PC-3 (cell line): ENCODE measurements around the gene ZMIZ2. TPM values are rescaled to one million over a fixed set of nuclear protein-coding genes. Genes with fewer than 3 reads are reported as not detected.
"Not testable (repeated sequence)": the region's sequence is repeated elsewhere in the genome, so short reads cannot be mapped to it uniquely, and the experiment has no call there.

Source experiments
- ATAC-seq: fragments of 200-7000 bp; cut with Tn5 transposase; 2 replicates; pipeline ENCODE4 v1.9.1; 2020; ENCODE audit warnings: mild to moderate bottlenecking, moderate library complexity
- BruUV-seq: library from RNA; stranded (reverse); fragments of 400-500 nt; replicated peaks from 2 replicates; lab custom pipeline; 2021; lab: Mats Ljungman, UMichigan
- CTCF ChIA-PET: fragments of 300-600 bp; sonication (Branson Sonifier 250); formaldehyde crosslinking; loops from one replicate; lab custom pipeline; 2022; ENCODE audit warnings: antibody characterized with exemption; lab: Charles Lee
- POLR2A ChIA-PET: fragments of 300-600 bp; sonication (Branson Sonifier 250); formaldehyde crosslinking; loops from one replicate; lab custom pipeline; 2022; ENCODE audit warnings: antibody characterized with exemption; ENCODE audit not compliant: unreplicated experiment; lab: Charles Lee
- DNase-seq: peaks from one replicate; pipeline ENCODE4 v3.0.0-alpha.2; 2015
- H2AFZ ChIP-seq: fragments of 300-600 bp; sonication (generic); 2 replicates; pipeline ENCODE4 v1.6.0; 2016; ENCODE audit warnings: antibody characterized with exemption, low read length
- H3F3A ChIP-seq: fragments of 300-600 bp; sonication (generic); one replicate; pipeline ENCODE4 v1.6.0; 2017; ENCODE audit warnings: antibody characterized with exemption, low read length, control low read depth, mild to moderate bottlenecking; ENCODE audit not compliant: unreplicated experiment
- H3K27ac ChIP-seq: fragments of 300-600 bp; sonication (generic); 2 replicates; pipeline ENCODE4 v1.5.1; 2016; ENCODE audit warnings: mild to moderate bottlenecking, low read length
- H3K27me3 ChIP-seq: fragments of 300-600 bp; sonication (generic); 2 replicates; pipeline ENCODE4 v1.6.1; 2016; ENCODE audit warnings: low read length, mixed read lengths
- H3K36me3 ChIP-seq: fragments of 300-600 bp; sonication (generic); 2 replicates; pipeline ENCODE4 v1.6.1; 2016; ENCODE audit warnings: low read depth, mixed run types, low read length, mixed read lengths
- H3K4me1 ChIP-seq: fragments of 300-600 bp; sonication (generic); 2 replicates; pipeline ENCODE4 v1.5.1; 2016; ENCODE audit warnings: low read length; ENCODE audit not compliant: insufficient read depth
- H3K4me2 ChIP-seq: fragments of 300-600 bp; sonication (generic); 2 replicates; pipeline ENCODE4 v1.6.0; 2016; ENCODE audit warnings: low read length
- H3K4me3 ChIP-seq: fragments of 300-600 bp; sonication (generic); 2 replicates; pipeline ENCODE4 v1.5.1; 2016; ENCODE audit warnings: mild to moderate bottlenecking, low read length, mixed read lengths
- H3K79me2 ChIP-seq: fragments of 300-600 bp; sonication (generic); 2 replicates; pipeline ENCODE4 v1.6.1; 2017; ENCODE audit warnings: low read length, mixed read lengths
- H3K9ac ChIP-seq: fragments of 300-600 bp; sonication (generic); 2 replicates; pipeline ENCODE4 v1.6.0; 2016; ENCODE audit warnings: mild to moderate bottlenecking, low read length
- H3K9me2 ChIP-seq: fragments of 300-600 bp; sonication (generic); replicated peaks from 2 replicates; pipeline ENCODE4 v1.6.1; 2016; ENCODE audit warnings: mixed run types, low read length, mixed read lengths
- H3K9me3 ChIP-seq: fragments of 300-600 bp; sonication (generic); 2 replicates; pipeline ENCODE4 v1.6.1; 2016; ENCODE audit warnings: low read length, mixed read lengths
- H4K20me1 ChIP-seq: fragments of 300-600 bp; sonication (generic); 2 replicates; pipeline ENCODE4 v1.6.1; 2016; ENCODE audit warnings: low read length, mixed read lengths
- EZH2 ChIP-seq: fragments of 300-600 bp; sonication (generic); IDR thresholded peaks from one replicate; pipeline ENCODE4 v1.6.1; 2017; ENCODE audit warnings: antibody characterized with exemption, mild to moderate bottlenecking, low read length; ENCODE audit not compliant: unreplicated experiment
- EZH2phosphoT487 ChIP-seq: fragments of 300-600 bp; sonication (generic); IDR thresholded peaks from 2 replicates; pipeline ENCODE4 v1.6.1; 2018; ENCODE audit warnings: mild to moderate bottlenecking, antibody characterized with exemption, low read length, borderline replicate concordance
- intact Hi-C: fragments of 100-400 bp; cut with micrococcal nuclease; formaldehyde crosslinking; loops from 2 replicates; pipeline ENCODE4 v1.9.0; 2023
- total RNA-seq: library from RNA; depleted of rRNA; stranded (reverse); fragments of >200 nt; gene quantifications from 2 replicates; pipeline ENCODE4 v1.2.3, GENCODE V29; 2014
- TF ChIP-seq, protein P1 (sequence below): fragments of 300-600 bp; sonication (generic); conservative IDR thresholded peaks from 2 replicates; pipeline ENCODE4 v1.5.1; 2017; ENCODE audit warnings: antibody characterized with exemption, low read depth, mild to moderate bottlenecking, low read length

Gene ZMIZ2
- total RNA-seq, 1 experiment from 2014 or later, result 18.3 TPM

- no peaks in the 10 kb centered on the region for H3K9me2 ChIP-seq
- H3K79me2 ChIP-seq, result peaks cover 58% of the 10 kb centered on the region
- ATAC-seq (no peak), DNase-seq (no peak)
- H3F3A ChIP-seq, result peaks cover 24% of the 10 kb centered on the region
- peaks cover 46% of the 10 kb centered on the region for H4K20me1 ChIP-seq
- POLR2A ChIA-PET, result no interaction called here
- no peaks in the 10 kb centered on the region for H3K27me3 ChIP-seq
- intact Hi-C loops, result loop anchor here (5.0 kb wide), 2 partner anchors 53 to 168 kb away; partner anchors contain the start of gene ZMIZ2
- H3K36me3 ChIP-seq, result peaks cover 55% of the 10 kb centered on the region
- no peak overlapping the region for H3K9ac ChIP-seq
- CTCF ChIA-PET, result no interaction called here
- no peak for TF ChIP-seq EZH2phosphoT487
- no peak for TF ChIP-seq EZH2
- TF ChIP-seq, protein P1, sequence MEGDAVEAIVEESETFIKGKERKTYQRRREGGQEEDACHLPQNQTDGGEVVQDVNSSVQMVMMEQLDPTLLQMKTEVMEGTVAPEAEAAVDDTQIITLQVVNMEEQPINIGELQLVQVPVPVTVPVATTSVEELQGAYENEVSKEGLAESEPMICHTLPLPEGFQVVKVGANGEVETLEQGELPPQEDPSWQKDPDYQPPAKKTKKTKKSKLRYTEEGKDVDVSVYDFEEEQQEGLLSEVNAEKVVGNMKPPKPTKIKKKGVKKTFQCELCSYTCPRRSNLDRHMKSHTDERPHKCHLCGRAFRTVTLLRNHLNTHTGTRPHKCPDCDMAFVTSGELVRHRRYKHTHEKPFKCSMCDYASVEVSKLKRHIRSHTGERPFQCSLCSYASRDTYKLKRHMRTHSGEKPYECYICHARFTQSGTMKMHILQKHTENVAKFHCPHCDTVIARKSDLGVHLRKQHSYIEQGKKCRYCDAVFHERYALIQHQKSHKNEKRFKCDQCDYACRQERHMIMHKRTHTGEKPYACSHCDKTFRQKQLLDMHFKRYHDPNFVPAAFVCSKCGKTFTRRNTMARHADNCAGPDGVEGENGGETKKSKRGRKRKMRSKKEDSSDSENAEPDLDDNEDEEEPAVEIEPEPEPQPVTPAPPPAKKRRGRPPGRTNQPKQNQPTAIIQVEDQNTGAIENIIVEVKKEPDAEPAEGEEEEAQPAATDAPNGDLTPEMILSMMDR, result no peak
- H3K9me3 ChIP-seq, result no peaks in the 10 kb centered on the region
- no TSS peak for BruUV-seq
- H3K4me1 ChIP-seq, result peaks cover 16% of the 10 kb centered on the region
- no peak overlapping the region for H3K4me3 ChIP-seq
- no peak overlapping the region for H3K27ac ChIP-seq
- peak overlapping the region; percentile 99; the same call in 1 of the 2 replicates for H3K4me2 ChIP-seq
- H2AFZ ChIP-seq, result no peak overlapping the region
Observed at GRCh38 chr7:44799939-44800338, 51.3 kb downstream of the ZMIZ2 start.

DNA sequence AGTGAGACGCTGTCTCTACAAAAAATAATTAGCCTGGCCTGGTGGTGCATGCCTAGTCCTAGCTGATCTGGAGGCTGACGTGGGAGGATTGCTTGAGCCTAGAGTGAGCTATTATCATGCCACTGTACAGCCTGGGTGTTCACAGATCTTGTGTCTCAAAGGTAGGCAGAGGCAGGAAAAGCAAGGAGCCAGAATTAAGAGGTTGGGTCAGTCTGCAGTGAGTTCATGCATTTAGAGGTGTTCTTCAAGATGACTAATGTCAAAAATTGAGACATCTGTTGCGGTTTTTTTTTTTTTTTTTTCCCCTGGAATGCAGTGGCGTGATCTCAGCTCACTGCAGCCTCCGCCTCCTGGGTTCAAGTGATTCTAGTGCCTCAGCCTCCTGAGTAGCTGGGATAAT lies 53.2 kb downstream of the ZMIZ2 start:
- H4K20me1 ChIP-seq, result peaks cover 46% of the 10 kb centered on the region
- ATAC-seq, result no peak
- CTCF ChIA-PET, result no interaction called here
- H3K9me3 ChIP-seq, result no peaks in the 10 kb centered on the region
- H2AFZ ChIP-seq, result no peak overlapping the region
- no peaks in the 10 kb centered on the region for H3K27me3 ChIP-seq
- DNase-seq, result no peak
- intact Hi-C loops, result no loop called here
- no peak overlapping the region for H3K9ac ChIP-seq
- H3K4me1 ChIP-seq, result peaks cover 13% of the 10 kb centered on the region
- H3K27ac ChIP-seq, result no peak overlapping the region
- H3K36me3 ChIP-seq, result peaks cover 55% of the 10 kb centered on the region
- no peaks in the 10 kb centered on the region for H3K9me2 ChIP-seq
- H3K4me3 ChIP-seq, result no peak overlapping the region
- H3K79me2 ChIP-seq, result peaks cover 40% of the 10 kb centered on the region
- no peak overlapping the region for H3K4me2 ChIP-seq
- POLR2A ChIA-PET, result no interaction called here
- TF ChIP-seq, protein P1, result no peak
- TF ChIP-seq EZH2phosphoT487 (no peak), EZH2 (no peak)
- H3F3A ChIP-seq, result peaks cover 24% of the 10 kb centered on the region
- BruUV-seq, result no TSS peak

DNA sequence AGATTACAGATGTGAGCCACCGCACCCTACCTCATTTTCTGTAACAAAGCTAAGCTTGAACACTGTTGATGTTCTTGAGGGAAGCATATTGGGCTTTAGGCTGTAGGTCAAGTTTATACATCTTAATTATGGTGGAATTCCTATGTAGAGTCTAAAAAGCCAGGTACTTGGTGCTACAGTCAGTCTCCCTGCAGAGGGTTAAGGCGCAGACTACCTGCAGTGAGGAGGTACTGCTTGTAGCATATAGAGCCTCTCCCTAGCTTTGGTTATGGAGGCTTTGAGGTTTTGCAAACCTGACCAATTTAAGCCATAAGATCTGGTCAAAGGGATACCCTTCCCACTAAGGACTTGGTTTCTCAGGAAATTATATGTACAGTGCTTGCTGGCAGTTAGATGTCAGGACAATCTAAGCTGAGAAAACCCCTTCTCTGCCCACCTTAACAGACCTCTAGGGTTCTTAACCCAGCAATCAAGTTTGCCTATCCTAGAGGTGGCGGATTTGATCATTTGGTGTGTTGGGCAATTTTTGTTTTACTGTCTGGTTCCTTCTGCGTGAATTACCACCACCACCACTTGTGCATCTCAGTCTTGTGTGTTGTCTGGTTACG lies 53.9 kb downstream of the ZMIZ2 start:
- ATAC-seq, result no peak
- no peak for TF ChIP-seq EZH2phosphoT487
- TF ChIP-seq, protein P1, result no peak
- no peak for TF ChIP-seq EZH2

DNA sequence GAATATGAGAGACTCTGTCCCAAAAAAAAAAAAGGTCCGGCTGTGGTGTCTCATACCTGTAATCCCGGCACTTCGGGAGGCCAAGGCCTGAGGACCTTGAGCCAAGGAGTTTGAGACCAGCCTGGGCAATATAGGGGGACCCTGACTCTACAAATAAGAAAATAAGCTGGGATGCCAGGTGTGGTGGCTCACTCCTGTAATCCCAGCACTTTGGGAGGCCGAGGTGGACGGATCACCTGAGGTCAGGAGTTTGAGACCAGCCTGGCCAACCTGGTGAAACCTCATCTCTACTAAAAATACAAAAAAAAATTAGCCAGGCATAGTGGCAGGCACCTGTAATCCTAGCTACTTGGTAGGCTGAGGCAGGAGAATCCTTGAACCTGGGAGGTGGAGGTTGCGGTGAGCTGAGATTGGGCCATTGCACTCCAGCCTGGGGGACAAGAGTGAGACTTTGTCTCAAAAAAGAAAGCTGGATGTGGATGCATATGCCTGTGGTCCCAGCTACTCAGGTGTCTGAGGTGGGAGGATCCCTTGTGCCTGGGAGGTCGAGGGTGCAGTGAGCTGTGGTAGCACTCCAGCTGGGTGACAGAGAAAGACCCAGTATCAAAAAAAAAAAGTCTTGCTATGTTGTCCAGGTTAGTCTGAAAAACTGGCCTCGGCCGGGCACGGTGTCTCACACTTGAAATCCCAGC lies 55.3 kb downstream of the ZMIZ2 start:
- H2AFZ ChIP-seq, H3K9me2 ChIP-seq, H3K4me2 ChIP-seq, intact Hi-C loops, POLR2A ChIA-PET, BruUV-seq, H3K27ac ChIP-seq, H3K9me3 ChIP-seq, H3K9ac ChIP-seq, H3K4me1 ChIP-seq, H3K27me3 ChIP-seq, DNase-seq, H3K4me3 ChIP-seq, CTCF ChIA-PET, ATAC-seq: not testable (repeated sequence)
- Histone ChIP-seq H4K20me1 (peaks cover 30% of the 10 kb centered on the region), H3F3A (peaks cover 24% of the 10 kb centered on the region), H3K79me2 (peaks cover 19% of the 10 kb centered on the region), H3K36me3 (peaks cover 40% of the 10 kb centered on the region)

More for the DNA sequence above, 53.9 kb downstream of the ZMIZ2 start:
- H3F3A ChIP-seq, result peaks cover 24% of the 10 kb centered on the region
- ChIA-PET CTCF (no interaction called here), POLR2A (no interaction called here)
- peaks cover 13% of the 10 kb centered on the region for H3K4me1 ChIP-seq
- no peak overlapping the region for H3K4me2 ChIP-seq
- H3K9ac ChIP-seq, result no peak overlapping the region
- peaks cover 53% of the 10 kb centered on the region for H3K36me3 ChIP-seq
- no peaks in the 10 kb centered on the region for H3K9me3 ChIP-seq
- H2AFZ ChIP-seq, result no peak overlapping the region
- BruUV-seq, result no TSS peak
- no peaks in the 10 kb centered on the region for H3K9me2 ChIP-seq
- no peak overlapping the region for H3K4me3 ChIP-seq
- no peak overlapping the region for H3K27ac ChIP-seq
- no peaks in the 10 kb centered on the region for H3K27me3 ChIP-seq
- DNase-seq, result no peak
- H3K79me2 ChIP-seq, result peaks cover 34% of the 10 kb centered on the region
- intact Hi-C loops, result no loop called here
- H4K20me1 ChIP-seq, result peaks cover 45% of the 10 kb centered on the region
